Fibroblast of mammary gland (primary cell): ENCODE measurements around the gene SRPRB.

Experiments used
- DNase-seq: peaks from one replicate; pipeline ENCODE4 v3.0.0-alpha.2; 2010; ENCODE audit warnings: low read depth
- H3K4me3 ChIP-seq: 2 replicates; pipeline ENCODE4 v1.5.1; 2011; ENCODE audit warnings: low read depth, mild to moderate bottlenecking, low read length, moderate library complexity; ENCODE audit not compliant: control insufficient read depth
- CTCF ChIP-seq: conservative IDR thresholded peaks from 2 replicates; pipeline ENCODE4 v1.5.1; 2011; ENCODE audit warnings: low read depth, low read length, inconsistent platforms; ENCODE audit not compliant: control insufficient read depth, insufficient read depth

SRPRB gene

GRCh38 chr3:133856316-133856715 is 50.7 kb downstream of the SRPRB start:
- no peak for TF ChIP-seq CTCF
- DNase-seq, result peak; percentile 51
- H3K4me3 ChIP-seq, result no peak overlapping the region

GRCh38 chr3:133857767-133858166 is 52.2 kb downstream of the SRPRB start:
- H3K4me3 ChIP-seq, result no peak overlapping the region
- DNase-seq, result no peak
- no peak for TF ChIP-seq CTCF

- no peak for DNase-seq
- TF ChIP-seq CTCF, result no peak
- H3K4me3 ChIP-seq, result no peak overlapping the region
Measured at GRCh38 chr3:133859381-133860234, 54.0 kb downstream of the SRPRB start.

GRCh38 chr3:133860519-133860918 is 54.9 kb downstream of the SRPRB start:
- TF ChIP-seq CTCF, result no peak
- no peak overlapping the region for H3K4me3 ChIP-seq
- DNase-seq, result no peak

GRCh38 chr3:133862161-133862560 is 56.5 kb downstream of the SRPRB start:
- no peak for DNase-seq
- TF ChIP-seq CTCF, result no peak
- no peak overlapping the region for H3K4me3 ChIP-seq

GRCh38 chr3:133863911-133864310 is 58.3 kb downstream of the SRPRB start:
- H3K4me3 ChIP-seq, result no peak overlapping the region
- no peak for TF ChIP-seq CTCF
- no peak for DNase-seq
